ENCODE data around the gene CCDC126. TPM values are rescaled to one million over a fixed set of nuclear protein-coding genes. Genes with fewer than 3 reads are reported as not detected.
A peak's percentile ranks its signal among the peaks of the same experiment; 100 is the strongest.

The CCDC126 gene
- total RNA-seq, 1 donor from 2014 or later = 11.6 TPM

DNA sequence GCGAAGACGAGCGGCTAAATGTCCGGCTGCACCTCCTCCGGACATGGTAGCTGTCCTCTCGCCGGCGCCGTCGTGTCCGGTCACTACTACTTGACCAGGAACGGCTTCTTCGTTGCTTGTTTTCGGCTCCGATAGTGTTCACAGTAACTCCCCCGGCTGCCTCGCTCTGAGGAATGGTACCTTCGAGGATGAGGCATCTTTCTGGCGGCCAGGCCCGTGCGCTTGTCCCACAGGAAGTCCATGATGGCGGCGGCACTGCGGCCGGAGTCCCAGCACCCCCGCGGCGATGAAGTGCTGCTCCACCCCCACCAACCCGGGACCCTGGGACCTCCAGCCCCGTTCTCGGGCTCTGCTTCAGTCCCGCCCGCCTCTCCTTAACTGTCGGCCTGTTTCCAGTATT lies 11.0 kb upstream of the CCDC126 start:
- no peaks in the 10 kb centered on the region for H3K27me3 Mint-ChIP-seq (ENCODE audit: unreplicated experiment)
- H3K27ac Mint-ChIP-seq (ENCODE audit: unreplicated experiment) = no peak overlapping the region
- no peak overlapping the region for H3K4me3 Mint-ChIP-seq (ENCODE audit: unreplicated experiment)
- TF ChIP-seq, protein P1, sequence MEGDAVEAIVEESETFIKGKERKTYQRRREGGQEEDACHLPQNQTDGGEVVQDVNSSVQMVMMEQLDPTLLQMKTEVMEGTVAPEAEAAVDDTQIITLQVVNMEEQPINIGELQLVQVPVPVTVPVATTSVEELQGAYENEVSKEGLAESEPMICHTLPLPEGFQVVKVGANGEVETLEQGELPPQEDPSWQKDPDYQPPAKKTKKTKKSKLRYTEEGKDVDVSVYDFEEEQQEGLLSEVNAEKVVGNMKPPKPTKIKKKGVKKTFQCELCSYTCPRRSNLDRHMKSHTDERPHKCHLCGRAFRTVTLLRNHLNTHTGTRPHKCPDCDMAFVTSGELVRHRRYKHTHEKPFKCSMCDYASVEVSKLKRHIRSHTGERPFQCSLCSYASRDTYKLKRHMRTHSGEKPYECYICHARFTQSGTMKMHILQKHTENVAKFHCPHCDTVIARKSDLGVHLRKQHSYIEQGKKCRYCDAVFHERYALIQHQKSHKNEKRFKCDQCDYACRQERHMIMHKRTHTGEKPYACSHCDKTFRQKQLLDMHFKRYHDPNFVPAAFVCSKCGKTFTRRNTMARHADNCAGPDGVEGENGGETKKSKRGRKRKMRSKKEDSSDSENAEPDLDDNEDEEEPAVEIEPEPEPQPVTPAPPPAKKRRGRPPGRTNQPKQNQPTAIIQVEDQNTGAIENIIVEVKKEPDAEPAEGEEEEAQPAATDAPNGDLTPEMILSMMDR (IDR thresholded peaks at IDR 0.05) = no peak
- no peaks in the 10 kb centered on the region for H3K9me3 Mint-ChIP-seq (ENCODE audit: unreplicated experiment)
- H3K4me1 Mint-ChIP-seq (ENCODE audit: unreplicated experiment) = no peaks in the 10 kb centered on the region
- DNase-seq (ENCODE audit: extremely low spot score, unreplicated experiment) = no peak
- no peaks in the 10 kb centered on the region for H3K36me3 Mint-ChIP-seq (ENCODE audit: unreplicated experiment)

DNA sequence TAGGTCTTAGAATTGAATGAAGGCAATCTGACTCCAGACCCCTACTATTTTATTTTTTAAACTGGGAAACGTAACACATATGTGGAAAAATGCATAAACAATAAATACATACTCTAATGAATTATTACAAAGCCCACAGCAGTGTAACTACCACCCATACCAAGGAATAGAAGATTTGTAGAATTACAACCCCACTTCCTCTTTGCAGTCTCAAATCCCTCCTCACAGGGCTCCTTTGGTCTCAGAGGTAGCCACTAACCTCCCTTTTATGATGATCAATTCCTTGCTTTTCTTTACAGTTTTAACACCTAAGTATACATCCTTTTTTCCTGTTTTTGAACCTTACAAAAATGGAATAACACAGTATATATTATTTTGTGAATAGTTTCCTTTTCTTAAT lies 6.7 kb upstream of the CCDC126 start:
- no peaks in the 10 kb centered on the region for H3K9me3 Mint-ChIP-seq (ENCODE audit: unreplicated experiment)
- DNase-seq (ENCODE audit: extremely low spot score, unreplicated experiment) = no peak
- no peaks in the 10 kb centered on the region for H3K36me3 Mint-ChIP-seq (ENCODE audit: unreplicated experiment)
- no peak overlapping the region for H3K4me3 Mint-ChIP-seq (ENCODE audit: unreplicated experiment)
- TF ChIP-seq, protein P1 (IDR thresholded peaks at IDR 0.05) = no peak
- H3K4me1 Mint-ChIP-seq (ENCODE audit: unreplicated experiment) = no peaks in the 10 kb centered on the region
- H3K27ac Mint-ChIP-seq (ENCODE audit: unreplicated experiment) = no peak overlapping the region
- H3K27me3 Mint-ChIP-seq (ENCODE audit: unreplicated experiment) = peaks cover 13% of the 10 kb centered on the region

DNA sequence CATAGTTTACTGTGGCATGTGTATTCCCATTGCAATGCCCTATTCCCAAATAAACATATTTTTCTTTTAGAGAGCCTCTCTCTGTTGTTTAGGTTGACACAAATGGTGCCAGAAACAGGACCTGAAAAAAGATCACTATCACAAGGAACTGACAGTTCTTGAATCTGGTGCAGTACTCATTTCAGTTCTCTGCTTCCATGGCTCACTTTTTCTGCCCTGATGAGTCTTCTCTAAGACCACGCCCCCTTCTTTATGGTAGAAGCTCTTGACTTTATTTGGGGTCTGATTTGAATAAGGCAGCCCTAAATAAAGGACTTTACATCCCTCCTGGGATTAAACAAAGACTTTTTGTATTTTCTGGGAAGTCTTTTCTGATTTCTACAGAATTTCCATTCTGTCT lies 3.5 kb upstream of the CCDC126 start:
- H3K27me3 Mint-ChIP-seq (ENCODE audit: unreplicated experiment) = peaks cover 17% of the 10 kb centered on the region
- H3K36me3 Mint-ChIP-seq (ENCODE audit: unreplicated experiment) = no peaks in the 10 kb centered on the region
- no peak for DNase-seq (ENCODE audit: extremely low spot score, unreplicated experiment)
- H3K9me3 Mint-ChIP-seq (ENCODE audit: unreplicated experiment) = no peaks in the 10 kb centered on the region
- peaks cover 11% of the 10 kb centered on the region for H3K4me1 Mint-ChIP-seq (ENCODE audit: unreplicated experiment)
- no peak overlapping the region for H3K27ac Mint-ChIP-seq (ENCODE audit: unreplicated experiment)
- no peak overlapping the region for H3K4me3 Mint-ChIP-seq (ENCODE audit: unreplicated experiment)
- TF ChIP-seq, protein P1 (IDR thresholded peaks at IDR 0.05) = no peak

DNA sequence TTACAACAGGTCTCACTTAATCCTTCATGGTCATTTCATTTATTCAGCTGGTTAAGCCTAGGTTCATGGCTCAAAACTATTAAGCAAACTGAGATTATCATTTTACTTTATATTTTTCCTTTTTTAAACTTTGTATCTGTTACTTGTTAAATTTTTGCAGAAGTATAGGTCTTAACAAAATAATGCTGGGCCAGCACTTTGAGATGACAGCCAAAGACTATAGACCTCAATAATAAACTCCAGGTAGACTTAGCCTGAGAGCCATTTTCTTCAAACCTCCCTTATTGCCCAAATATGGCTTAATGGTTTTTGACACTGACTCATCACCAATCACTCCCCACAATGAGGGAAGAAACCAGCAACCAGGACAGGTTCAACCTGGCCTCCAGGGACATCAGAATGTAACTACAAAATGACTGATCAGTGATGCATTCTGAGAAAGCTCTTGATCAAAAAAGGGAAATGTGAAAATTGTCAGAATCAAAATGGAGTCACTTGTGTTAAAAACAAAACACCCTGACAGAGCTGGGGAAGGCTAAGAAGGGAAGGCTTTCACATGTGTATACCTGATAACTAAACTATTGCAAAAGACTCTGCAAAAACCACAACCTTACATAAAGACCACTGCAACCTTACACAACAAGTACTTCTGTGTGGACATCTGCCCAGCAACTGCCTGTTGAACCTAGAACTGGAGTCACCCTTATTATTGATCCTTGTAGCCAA lies 2.1 kb upstream of the CCDC126 start:
- H3K4me1 Mint-ChIP-seq (ENCODE audit: unreplicated experiment) = peaks cover 24% of the 10 kb centered on the region
- H3K27me3 Mint-ChIP-seq (ENCODE audit: unreplicated experiment) = peaks cover 17% of the 10 kb centered on the region
- H3K9me3 Mint-ChIP-seq (ENCODE audit: unreplicated experiment) = no peaks in the 10 kb centered on the region
- no peak overlapping the region for H3K27ac Mint-ChIP-seq (ENCODE audit: unreplicated experiment)
- TF ChIP-seq, protein P1 (IDR thresholded peaks at IDR 0.05) = no peak
- DNase-seq (ENCODE audit: extremely low spot score, unreplicated experiment) = no peak
- H3K4me3 Mint-ChIP-seq (ENCODE audit: unreplicated experiment) = no peak overlapping the region
- H3K36me3 Mint-ChIP-seq (ENCODE audit: unreplicated experiment) = no peaks in the 10 kb centered on the region

DNA sequence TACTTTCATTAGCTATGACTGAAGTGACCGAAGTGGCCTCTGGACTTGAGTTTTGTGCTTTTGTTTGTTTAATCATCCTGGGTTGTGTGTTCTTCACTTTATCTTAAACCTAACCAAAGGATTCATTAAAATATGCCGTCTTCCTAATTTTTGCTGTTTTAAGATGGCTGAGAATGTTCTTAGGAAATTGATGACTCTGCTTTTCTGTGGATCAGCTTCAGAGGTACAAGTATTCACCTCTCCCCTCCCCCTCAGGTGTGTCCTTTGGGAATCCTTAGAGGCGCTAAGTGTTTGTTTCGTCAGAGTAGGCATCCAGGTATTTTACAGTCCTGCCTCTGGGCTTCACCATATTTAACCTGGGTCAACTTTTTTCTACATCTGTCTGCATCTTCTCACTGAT lies 1.1 kb downstream of the CCDC126 start:
- Mint-ChIP-seq H3K9me3 (ENCODE audit: unreplicated experiment) (no peaks in the 10 kb centered on the region), H3K4me1 (ENCODE audit: unreplicated experiment) (peaks cover 46% of the 10 kb centered on the region), H3K27me3 (ENCODE audit: unreplicated experiment) (peaks cover 13% of the 10 kb centered on the region), H3K27ac (ENCODE audit: unreplicated experiment) (peak overlapping the region; percentile 93), H3K4me3 (ENCODE audit: unreplicated experiment) (peak overlapping the region; percentile 87), H3K36me3 (ENCODE audit: unreplicated experiment) (no peaks in the 10 kb centered on the region)
- DNase-seq (ENCODE audit: extremely low spot score, unreplicated experiment) = no peak
- TF ChIP-seq, protein P1 (IDR thresholded peaks at IDR 0.05) = no peak
